Fibroblast of lung (primary cell): ENCODE measurements around the gene MYO1F.
"Not testable (repeated sequence)": the region's sequence is repeated elsewhere in the genome, so short reads cannot be mapped to it uniquely, and the experiment has no call there.

Experiments used
- EZH2 ChIP-seq: IDR thresholded peaks from 2 replicates; pipeline ENCODE4 v1.5.1; 2012; ENCODE audit warnings: low read length, control low read depth, mild to moderate bottlenecking; ENCODE audit errors: missing control alignments
- TF ChIP-seq, protein P1 (sequence below), 2 donors: IDR thresholded peaks in 1 of 2; conservative IDR thresholded peaks in 1 of 2; 1 replicate in 1 of 2; 2 replicates in 1 of 2; pipeline ENCODE4 v1.5.1; 2011 to 2012; ENCODE audit warnings: low read length in 2 of 2, control low read depth in 1 of 2, inconsistent platforms in 1 of 2, low read depth in 1 of 2, mild to moderate bottlenecking in 1 of 2

DNA sequence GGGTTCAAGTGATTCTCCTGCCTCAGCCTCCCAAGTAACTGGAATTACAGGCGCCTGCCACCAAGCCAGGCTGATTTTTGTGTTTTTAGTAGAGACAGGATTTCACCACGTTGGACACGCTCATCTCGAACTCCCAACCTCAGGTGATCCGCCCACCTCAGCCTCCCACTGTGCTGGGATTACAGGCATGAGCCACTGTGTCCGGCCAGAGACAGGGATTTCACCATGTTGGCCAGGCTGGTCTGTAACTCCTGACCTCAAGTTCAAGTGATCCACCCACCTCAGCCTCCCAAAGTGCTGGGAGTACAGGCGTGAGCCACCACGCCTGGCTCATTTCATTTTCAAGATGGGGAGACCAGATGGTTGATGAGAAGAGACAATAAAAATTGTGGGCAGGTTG lies 12.4 kb downstream of the MYO1F start:
- TF ChIP-seq, protein P1, sequence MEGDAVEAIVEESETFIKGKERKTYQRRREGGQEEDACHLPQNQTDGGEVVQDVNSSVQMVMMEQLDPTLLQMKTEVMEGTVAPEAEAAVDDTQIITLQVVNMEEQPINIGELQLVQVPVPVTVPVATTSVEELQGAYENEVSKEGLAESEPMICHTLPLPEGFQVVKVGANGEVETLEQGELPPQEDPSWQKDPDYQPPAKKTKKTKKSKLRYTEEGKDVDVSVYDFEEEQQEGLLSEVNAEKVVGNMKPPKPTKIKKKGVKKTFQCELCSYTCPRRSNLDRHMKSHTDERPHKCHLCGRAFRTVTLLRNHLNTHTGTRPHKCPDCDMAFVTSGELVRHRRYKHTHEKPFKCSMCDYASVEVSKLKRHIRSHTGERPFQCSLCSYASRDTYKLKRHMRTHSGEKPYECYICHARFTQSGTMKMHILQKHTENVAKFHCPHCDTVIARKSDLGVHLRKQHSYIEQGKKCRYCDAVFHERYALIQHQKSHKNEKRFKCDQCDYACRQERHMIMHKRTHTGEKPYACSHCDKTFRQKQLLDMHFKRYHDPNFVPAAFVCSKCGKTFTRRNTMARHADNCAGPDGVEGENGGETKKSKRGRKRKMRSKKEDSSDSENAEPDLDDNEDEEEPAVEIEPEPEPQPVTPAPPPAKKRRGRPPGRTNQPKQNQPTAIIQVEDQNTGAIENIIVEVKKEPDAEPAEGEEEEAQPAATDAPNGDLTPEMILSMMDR (conservative IDR thresholded peaks at IDR 0.05 in 1 of 2, IDR thresholded peaks at IDR 0.05 in 1 of 2; ENCODE audit: low read depth in 1 of 2, low read length in 2 of 2): not testable (repeated sequence)
- TF ChIP-seq EZH2: not testable (repeated sequence)
